Fibroblast of villous mesenchyme (primary cell): ENCODE data around the gene ADORA1. TPM values are rescaled to one million over a fixed set of nuclear protein-coding genes. Genes with fewer than 3 reads are reported as not detected.

ENCODE experiments used
- DNase-seq: peaks from one replicate; pipeline ENCODE4 v3.0.0-alpha.2; 2010; ENCODE audit warnings: low read depth
- H3K4me3 ChIP-seq: 2 replicates; pipeline ENCODE4 v1.5.1; 2011; ENCODE audit warnings: low read depth, mild to moderate bottlenecking, low read length
- CTCF ChIP-seq: IDR thresholded peaks from 2 replicates; pipeline ENCODE4 v1.5.1; 2012; ENCODE audit warnings: low read depth, mild to moderate bottlenecking, low read length; ENCODE audit not compliant: insufficient read depth
- total RNA-seq: library from RNA; depleted of rRNA; stranded (reverse); fragments of >200 nt; gene quantifications from 2 replicates; pipeline ENCODE4 v1.2.3, GENCODE V29; 2012

The ADORA1 gene
- total RNA-seq, 1 donor: 14.2 TPM

GRCh38 chr1:203151362-203152157, 24.0 kb downstream of the ADORA1 start:
- DNase-seq: no peak
- TF ChIP-seq CTCF: no peak
- H3K4me3 ChIP-seq: no peak overlapping the region

- H3K4me3 ChIP-seq: no peak overlapping the region
- TF ChIP-seq CTCF: no peak
- DNase-seq: peak; percentile 54
Measured at GRCh38 chr1:203152158-203153034, 24.9 kb downstream of the ADORA1 start.

GRCh38 chr1:203153051-203153988, 25.8 kb downstream of the ADORA1 start:
- peak; percentile 43 for DNase-seq
- no peak overlapping the region for H3K4me3 ChIP-seq
- TF ChIP-seq CTCF: no peak

GRCh38 chr1:203153989-203154821, 26.7 kb downstream of the ADORA1 start:
- no peak overlapping the region for H3K4me3 ChIP-seq
- DNase-seq: peak; percentile 61
- TF ChIP-seq CTCF: no peak

GRCh38 chr1:203156280-203156679, 28.8 kb downstream of the ADORA1 start:
- no peak for TF ChIP-seq CTCF
- no peak for DNase-seq
- H3K4me3 ChIP-seq: no peak overlapping the region
